RWPE2 (cell line): ENCODE data around the gene ANKFY1.

Experiments
- ATAC-seq: fragments of 200-7000 bp; cut with Tn5 transposase; 3 replicates; pipeline ENCODE4 v1.9.1; 2021; ENCODE audit warnings: low read depth
- DNase-seq: peaks from one replicate; pipeline ENCODE4 v3.0.0-alpha.2; 2020; ENCODE audit warnings: low spot score
- H3K27ac ChIP-seq: fragments of 450-650 bp; 2 replicates; pipeline ENCODE4 v1.5.1; 2017; ENCODE audit warnings: mild to moderate bottlenecking; ENCODE audit not compliant: poor library complexity, severe bottlenecking
- H3K27me3 ChIP-seq: fragments of 250-450 bp; sonication (Bioruptor Pico); 2 replicates; pipeline ENCODE4 v1.5.1; 2021; ENCODE audit warnings: mild to moderate bottlenecking, moderate library complexity; ENCODE audit not compliant: insufficient read depth, poor library complexity, severe bottlenecking
- H3K36me3 ChIP-seq: fragments of 250-450 bp; sonication (Bioruptor Pico); 2 replicates; pipeline ENCODE4 v1.5.1; 2020; ENCODE audit warnings: low read depth, mild to moderate bottlenecking, moderate library complexity
- H3K4me1 ChIP-seq: fragments of 250-450 bp; sonication (Bioruptor Pico); 2 replicates; pipeline ENCODE4 v1.5.1; 2021; ENCODE audit warnings: mild to moderate bottlenecking, moderate library complexity; ENCODE audit not compliant: insufficient read depth, poor library complexity, severe bottlenecking
- H3K4me3 ChIP-seq: fragments of 250-450 bp; sonication (Bioruptor Pico); 2 replicates; pipeline ENCODE4 v1.5.1; 2021; ENCODE audit warnings: mild to moderate bottlenecking, moderate library complexity; ENCODE audit not compliant: severe bottlenecking
- H3K9me3 ChIP-seq: fragments of 250-450 bp; sonication (Bioruptor Pico); 2 replicates; pipeline ENCODE4 v1.5.1; 2021; ENCODE audit warnings: mild to moderate bottlenecking, moderate library complexity; ENCODE audit not compliant: severe bottlenecking
- CTCF ChIP-seq: fragments of 450-650 bp; IDR thresholded peaks from one replicate; pipeline ENCODE4 v1.5.1; 2017; ENCODE audit warnings: mild to moderate bottlenecking, moderate library complexity; ENCODE audit not compliant: poor library complexity, severe bottlenecking

The ANKFY1 gene

GRCh38 chr17:4161192-4161966 lies 102.4 kb downstream of the ANKFY1 start:
- ATAC-seq (peak; percentile 90), DNase-seq (peak; percentile 84)
- Histone ChIP-seq H3K4me1 (peaks cover 30% of the 10 kb centered on the region), H3K4me3 (no peak overlapping the region), H3K9me3 (no peaks in the 10 kb centered on the region), H3K27ac (peak overlapping the region; percentile 78), H3K27me3 (no peaks in the 10 kb centered on the region), H3K36me3 (peaks cover 6% of the 10 kb centered on the region)
- no peak for TF ChIP-seq CTCF

- H3K27me3 ChIP-seq: no peaks in the 10 kb centered on the region
- no peak for TF ChIP-seq CTCF
- H3K4me1 ChIP-seq: peaks cover 23% of the 10 kb centered on the region
- H3K36me3 ChIP-seq: 0 out of 2 replicates have a peak, but pooled peaks cover 6% of the 10 kb centered on the region
- H3K9me3 ChIP-seq: no peaks in the 10 kb centered on the region
- H3K27ac ChIP-seq: peak overlapping the region; percentile 78
- DNase-seq: no peak
- no peak for ATAC-seq
- H3K4me3 ChIP-seq: no peak overlapping the region
These were observed 103.4 kb downstream of the ANKFY1 start for GRCh38 chr17:4160294-4160859.

GRCh38 chr17:4159761-4160160 lies 104.0 kb downstream of the ANKFY1 start:
- TF ChIP-seq CTCF: no peak
- DNase-seq: no peak

DNA sequence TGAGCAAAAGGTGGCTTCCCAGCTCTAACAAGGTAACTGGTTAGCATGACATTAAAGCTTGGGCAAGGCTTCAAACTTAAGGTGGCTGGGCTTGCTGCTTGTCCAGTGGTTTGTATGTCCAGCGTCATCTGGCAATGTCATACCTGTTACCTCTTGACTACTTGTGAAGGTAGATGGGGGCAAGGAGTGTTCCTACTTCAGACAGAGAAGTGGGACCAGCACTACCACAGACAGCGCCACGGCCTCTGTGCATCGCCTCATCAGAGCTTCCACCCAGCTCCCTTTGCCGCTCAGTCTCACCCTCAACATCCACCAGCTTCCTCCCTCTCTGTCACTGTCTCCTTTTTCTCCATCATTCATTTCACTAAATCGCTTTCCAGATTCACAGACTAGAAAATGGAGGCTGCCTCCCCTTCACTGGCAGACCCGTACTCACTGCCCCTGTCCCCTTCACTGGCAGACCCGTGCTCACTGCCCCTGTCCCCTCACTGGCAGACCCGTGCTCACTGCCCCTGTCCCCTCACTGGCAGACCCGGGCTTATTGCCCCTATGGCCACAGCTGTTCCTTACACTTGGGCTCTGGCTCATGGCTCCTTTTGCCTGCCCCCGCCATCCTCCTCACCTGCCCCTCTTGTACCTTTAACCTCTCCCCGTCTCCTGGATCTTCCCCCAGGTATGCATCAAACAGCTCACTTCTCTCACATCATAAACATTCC lies 106.0 kb downstream of the ANKFY1 start:
- TF ChIP-seq CTCF: no peak
- Histone ChIP-seq H3K4me3 (no peak overlapping the region), H3K36me3 (no peaks in the 10 kb centered on the region), H3K27me3 (no peaks in the 10 kb centered on the region), H3K9me3 (no peaks in the 10 kb centered on the region), H3K27ac (no peak overlapping the region), H3K4me1 (peaks cover 23% of the 10 kb centered on the region)
- ATAC-seq (no peak), DNase-seq (no peak)

More at GRCh38 chr17:4159761-4160160, 104.0 kb downstream of the ANKFY1 start:
- H3K4me3 ChIP-seq: no peak overlapping the region
- H3K27me3 ChIP-seq: no peaks in the 10 kb centered on the region
- H3K27ac ChIP-seq: no peak overlapping the region
- ATAC-seq: no peak
- H3K36me3 ChIP-seq: 0 out of 2 replicates have a peak, but pooled peaks cover 6% of the 10 kb centered on the region
- no peaks in the 10 kb centered on the region for H3K9me3 ChIP-seq
- H3K4me1 ChIP-seq: peaks cover 23% of the 10 kb centered on the region
